ENCODE data around the gene NFATC2.

DNA sequence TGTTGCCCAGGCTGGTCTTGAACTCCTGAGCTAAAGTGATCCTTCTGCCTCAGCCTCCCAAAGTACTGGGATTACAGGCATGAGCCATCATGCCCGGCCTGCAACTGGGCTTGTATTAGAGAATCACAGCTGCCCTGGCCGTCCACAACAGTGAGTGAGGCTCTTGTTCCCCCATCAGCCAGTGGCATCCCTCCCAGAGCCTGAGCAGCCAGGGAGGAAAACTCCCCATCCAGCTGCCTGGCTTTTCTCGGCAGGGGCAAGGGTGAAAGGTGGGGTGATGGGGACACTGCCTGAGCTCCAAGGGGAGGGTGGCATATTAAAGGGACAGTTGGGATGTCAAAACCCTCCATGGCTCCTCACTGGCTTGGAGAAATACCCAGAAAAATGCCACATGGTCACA, 185.6 kb downstream of the NFATC2 start:
- TF ChIP-seq, protein P1, sequence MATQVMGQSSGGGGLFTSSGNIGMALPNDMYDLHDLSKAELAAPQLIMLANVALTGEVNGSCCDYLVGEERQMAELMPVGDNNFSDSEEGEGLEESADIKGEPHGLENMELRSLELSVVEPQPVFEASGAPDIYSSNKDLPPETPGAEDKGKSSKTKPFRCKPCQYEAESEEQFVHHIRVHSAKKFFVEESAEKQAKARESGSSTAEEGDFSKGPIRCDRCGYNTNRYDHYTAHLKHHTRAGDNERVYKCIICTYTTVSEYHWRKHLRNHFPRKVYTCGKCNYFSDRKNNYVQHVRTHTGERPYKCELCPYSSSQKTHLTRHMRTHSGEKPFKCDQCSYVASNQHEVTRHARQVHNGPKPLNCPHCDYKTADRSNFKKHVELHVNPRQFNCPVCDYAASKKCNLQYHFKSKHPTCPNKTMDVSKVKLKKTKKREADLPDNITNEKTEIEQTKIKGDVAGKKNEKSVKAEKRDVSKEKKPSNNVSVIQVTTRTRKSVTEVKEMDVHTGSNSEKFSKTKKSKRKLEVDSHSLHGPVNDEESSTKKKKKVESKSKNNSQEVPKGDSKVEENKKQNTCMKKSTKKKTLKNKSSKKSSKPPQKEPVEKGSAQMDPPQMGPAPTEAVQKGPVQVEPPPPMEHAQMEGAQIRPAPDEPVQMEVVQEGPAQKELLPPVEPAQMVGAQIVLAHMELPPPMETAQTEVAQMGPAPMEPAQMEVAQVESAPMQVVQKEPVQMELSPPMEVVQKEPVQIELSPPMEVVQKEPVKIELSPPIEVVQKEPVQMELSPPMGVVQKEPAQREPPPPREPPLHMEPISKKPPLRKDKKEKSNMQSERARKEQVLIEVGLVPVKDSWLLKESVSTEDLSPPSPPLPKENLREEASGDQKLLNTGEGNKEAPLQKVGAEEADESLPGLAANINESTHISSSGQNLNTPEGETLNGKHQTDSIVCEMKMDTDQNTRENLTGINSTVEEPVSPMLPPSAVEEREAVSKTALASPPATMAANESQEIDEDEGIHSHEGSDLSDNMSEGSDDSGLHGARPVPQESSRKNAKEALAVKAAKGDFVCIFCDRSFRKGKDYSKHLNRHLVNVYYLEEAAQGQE (IDR thresholded peaks at IDR 0.05; ENCODE audit: insufficient replicate concordance, low read depth) = no peak
- TF ChIP-seq, protein P2, sequence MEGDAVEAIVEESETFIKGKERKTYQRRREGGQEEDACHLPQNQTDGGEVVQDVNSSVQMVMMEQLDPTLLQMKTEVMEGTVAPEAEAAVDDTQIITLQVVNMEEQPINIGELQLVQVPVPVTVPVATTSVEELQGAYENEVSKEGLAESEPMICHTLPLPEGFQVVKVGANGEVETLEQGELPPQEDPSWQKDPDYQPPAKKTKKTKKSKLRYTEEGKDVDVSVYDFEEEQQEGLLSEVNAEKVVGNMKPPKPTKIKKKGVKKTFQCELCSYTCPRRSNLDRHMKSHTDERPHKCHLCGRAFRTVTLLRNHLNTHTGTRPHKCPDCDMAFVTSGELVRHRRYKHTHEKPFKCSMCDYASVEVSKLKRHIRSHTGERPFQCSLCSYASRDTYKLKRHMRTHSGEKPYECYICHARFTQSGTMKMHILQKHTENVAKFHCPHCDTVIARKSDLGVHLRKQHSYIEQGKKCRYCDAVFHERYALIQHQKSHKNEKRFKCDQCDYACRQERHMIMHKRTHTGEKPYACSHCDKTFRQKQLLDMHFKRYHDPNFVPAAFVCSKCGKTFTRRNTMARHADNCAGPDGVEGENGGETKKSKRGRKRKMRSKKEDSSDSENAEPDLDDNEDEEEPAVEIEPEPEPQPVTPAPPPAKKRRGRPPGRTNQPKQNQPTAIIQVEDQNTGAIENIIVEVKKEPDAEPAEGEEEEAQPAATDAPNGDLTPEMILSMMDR (IDR thresholded peaks at IDR 0.05; ENCODE audit: insufficient read depth, low read length) = no peak
- no peak for TF ChIP-seq POLR2AphosphoS5 (IDR thresholded peaks at IDR 0.05; ENCODE audit: low read depth)

Data from HL-60 (cell line).